Stimulated activated CD8-positive, alpha-beta memory T cell treated with anti-CD3 and anti-CD28 coated beads, Interleukin-2, amount 100 ng/mL, for 1 hour (primary cell): ENCODE measurements around the gene EPHB1.

Experiments used
- DNase-seq, 2 donors: peaks; one replicate each; pipeline ENCODE4 v3.0.0-alpha.2; 2020; ENCODE audit warnings: low read depth in 2 of 2

EPHB1 gene

GRCh38 chr3:135248213-135248612 is 453.2 kb downstream of the EPHB1 start:
- no peak for DNase-seq

DNA sequence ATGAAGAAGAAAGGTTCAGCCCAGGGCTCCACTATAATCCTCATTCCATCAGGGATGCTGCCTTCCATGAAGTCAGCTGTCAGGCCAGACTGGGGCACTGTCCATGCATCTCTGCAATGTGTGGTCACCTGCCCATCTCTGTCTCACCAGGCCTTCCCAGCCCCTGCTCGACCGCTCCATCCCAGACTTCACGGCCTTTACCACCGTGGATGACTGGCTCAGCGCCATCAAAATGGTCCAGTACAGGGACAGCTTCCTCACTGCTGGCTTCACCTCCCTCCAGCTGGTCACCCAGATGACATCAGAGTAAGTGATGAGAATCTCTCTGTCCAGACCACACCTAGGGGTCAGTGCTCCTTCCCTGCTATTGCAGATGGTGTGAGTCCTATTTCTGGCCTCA is 454.1 kb downstream of the EPHB1 start:
- no peak for DNase-seq

GRCh38 chr3:135258916-135259315 is 463.9 kb downstream of the EPHB1 start:
- DNase-seq: no peak

GRCh38 chr3:135260025-135260424 is 465.0 kb downstream of the EPHB1 start:
- no peak for DNase-seq

DNA sequence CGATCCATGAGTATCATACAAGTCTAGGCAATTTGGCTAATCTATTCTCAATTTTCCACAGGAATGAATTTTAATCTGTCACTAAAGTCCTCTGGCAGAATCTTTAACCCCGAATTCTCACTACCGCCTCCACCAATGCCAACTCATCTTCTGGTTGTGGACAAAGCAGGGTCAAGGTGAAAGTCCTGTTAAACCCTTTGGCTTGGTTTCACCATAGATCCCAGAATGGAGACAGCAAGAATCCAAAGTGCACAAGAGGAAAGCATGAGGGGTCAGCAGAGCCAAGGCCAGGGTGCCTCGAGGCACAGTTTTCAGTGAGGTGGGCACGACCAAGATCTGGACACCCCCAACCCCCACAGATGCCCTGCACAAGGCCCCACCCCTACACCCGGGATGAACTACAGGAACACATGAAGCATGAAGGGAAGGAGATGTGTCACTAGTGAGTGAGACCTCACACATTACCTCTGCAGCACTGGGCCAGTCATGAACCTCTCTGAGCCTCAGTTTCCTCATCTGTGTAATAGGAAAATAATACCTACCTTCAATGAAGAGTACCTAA is 466.2 kb downstream of the EPHB1 start:
- no peak for DNase-seq

DNA sequence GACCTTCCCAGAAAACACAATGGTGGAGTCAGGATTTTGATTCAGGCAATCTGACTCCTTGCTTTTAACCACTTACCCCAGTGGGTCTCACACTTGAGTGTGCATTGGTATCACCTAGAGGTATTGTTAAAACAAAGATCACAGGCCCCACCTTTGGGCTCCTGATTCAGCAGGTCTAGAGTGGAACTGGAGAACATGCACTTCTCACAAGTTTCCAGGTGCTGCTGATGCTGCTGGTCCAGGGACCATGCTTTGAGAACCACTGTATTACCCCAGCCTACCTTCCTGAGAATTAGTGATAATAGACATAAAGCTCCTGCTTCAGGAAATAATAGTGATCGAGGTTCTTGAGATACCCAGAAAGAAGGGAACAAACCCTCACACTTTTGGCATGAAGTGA is 466.9 kb downstream of the EPHB1 start:
- DNase-seq: no peak

- DNase-seq: no peak
Observed at GRCh38 chr3:135262441-135262840, 467.4 kb downstream of the EPHB1 start.

- no peak for DNase-seq
Observed at GRCh38 chr3:135263331-135263730, 468.3 kb downstream of the EPHB1 start.

GRCh38 chr3:135267487-135267886 is 472.4 kb downstream of the EPHB1 start:
- DNase-seq: no peak

- DNase-seq: no peak
Observed at GRCh38 chr3:135268941-135269532, 474.0 kb downstream of the EPHB1 start.

GRCh38 chr3:135271177-135272025 is 476.3 kb downstream of the EPHB1 start:
- DNase-seq: no peak

DNA sequence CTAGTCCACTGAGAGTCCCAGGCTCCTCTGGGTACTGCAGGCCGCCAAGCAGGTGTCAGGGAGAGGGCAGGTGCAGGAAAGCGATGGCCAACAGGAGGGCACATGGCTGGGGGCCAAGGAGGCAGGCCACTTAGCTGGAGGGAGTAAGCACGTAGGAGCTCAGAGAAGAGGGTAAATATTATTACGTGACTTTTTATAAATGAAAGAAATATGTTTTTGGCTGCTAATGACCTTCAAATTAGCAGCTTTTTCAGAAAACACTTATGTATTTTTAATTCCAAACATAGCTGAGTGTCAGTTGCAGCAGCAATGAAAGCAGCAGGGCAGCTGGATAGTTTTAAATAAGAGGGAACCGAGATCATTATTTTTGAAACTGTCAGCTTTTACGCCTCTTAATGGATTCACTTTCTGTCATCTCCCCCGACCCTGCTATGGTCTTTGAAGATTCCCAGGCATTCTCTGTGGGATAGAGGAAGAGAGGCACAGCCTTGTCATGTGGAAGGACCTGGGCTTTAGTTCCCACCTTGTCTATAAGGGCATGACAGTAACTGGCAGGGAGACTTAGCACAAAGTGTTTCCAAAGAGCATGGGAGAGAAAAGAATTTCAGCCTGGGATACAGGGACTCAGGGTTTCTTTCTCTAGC is 477.1 kb downstream of the EPHB1 start:
- no peak for DNase-seq

GRCh38 chr3:135292162-135292561 is 497.1 kb downstream of the EPHB1 start:
- no peak for DNase-seq

GRCh38 chr3:135301670-135302069 is 506.6 kb downstream of the EPHB1 start:
- no peak for DNase-seq

DNA sequence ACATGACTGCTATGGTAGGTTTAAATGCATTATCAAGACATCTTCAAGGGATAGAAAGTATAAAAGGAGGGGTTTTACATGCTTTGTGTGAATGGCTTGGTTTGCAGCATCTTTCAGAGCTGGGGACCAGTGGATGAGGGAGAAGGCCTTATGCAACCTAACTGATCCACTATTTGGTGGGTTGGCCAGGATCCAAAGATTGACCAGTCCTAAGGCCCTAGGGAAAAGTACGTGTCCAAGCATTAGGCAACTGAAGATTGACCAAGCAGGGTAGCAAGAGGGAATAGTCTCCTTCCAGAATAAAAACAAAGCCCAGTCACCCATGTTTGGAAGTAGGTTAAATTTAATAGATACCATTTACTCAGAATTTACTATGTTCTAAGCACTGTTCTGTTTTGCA is 509.3 kb downstream of the EPHB1 start:
- DNase-seq: no peak
